NCI-H1105 (cell line): Measurements from ENCODE around the gene ATRN.
"Not testable (repeated sequence)": the region's sequence is repeated elsewhere in the genome, so short reads cannot be mapped to it uniquely, and the experiment has no call there.

Experiments
- DNase-seq: peaks from one replicate; lab custom pipeline; 2025; lab: John Stamatoyannopoulos, UW

The ATRN gene

DNA sequence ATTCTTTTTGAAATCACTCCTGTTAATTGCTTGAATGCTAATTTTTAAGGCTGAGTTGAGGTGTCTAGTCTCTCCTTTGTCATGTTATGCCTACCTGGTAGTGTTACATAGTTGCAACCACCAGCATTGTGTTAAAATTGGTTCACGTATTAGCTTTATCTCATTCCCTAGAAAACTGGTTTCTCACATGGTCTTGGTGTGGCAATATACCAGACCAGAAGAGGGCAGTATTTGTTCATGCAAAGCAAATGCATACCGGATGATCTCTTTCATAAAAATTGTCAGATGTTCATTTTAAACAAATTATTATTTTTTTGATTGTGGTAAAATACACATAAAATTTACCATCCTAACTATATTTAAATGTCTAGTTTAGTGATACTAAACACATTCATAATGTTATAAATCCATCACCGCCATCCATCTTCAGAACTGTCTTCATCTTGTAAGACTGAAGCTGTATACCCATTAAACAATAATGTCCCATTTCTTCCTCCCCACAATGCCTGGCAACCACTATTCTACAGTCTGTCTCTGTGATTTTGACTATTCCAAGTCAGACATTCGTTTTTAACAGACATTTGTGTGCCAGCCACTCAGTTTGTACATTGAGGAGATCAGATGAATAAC is 92.8 kb downstream of the ATRN start:
- peak; percentile 18 for DNase-seq

DNA sequence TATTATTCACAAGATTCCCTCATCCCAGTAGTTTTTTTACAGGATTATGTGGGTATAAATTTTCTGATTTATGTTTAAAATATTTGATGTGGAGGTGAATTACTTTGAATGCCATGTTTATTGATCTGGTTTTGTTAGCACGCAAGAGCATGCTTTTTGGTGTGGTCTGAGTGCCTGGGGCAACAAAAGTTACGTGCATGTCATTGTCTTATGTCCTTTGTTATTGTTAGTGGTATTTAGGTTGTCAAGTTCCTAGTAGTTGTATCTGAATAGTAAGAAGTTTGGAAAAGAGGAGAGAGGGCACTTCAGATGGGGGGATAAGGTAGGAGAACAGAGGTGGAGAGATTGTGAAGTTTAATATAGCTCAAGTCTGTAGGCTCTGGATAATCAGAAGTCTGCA is 95.0 kb downstream of the ATRN start:
- no peak for DNase-seq

DNA sequence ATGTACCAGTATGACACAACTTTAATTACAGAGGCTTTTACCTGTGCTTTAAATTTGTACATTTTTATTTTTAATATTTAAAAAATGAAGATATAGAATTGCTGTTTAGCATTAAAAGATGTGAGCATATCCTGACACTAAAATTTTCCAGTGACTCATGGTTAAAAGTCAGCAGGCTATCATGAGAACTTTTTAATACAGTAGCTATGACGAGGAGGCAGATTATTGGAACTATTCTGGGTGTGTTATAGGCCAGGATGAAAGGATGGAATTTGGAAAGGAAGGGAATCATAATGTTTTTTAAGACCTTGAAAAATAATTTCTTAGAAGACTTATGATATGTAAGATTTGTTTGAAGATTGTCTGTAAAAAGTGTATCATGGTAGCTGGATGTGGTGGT is 101.3 kb downstream of the ATRN start:
- DNase-seq: no peak

DNA sequence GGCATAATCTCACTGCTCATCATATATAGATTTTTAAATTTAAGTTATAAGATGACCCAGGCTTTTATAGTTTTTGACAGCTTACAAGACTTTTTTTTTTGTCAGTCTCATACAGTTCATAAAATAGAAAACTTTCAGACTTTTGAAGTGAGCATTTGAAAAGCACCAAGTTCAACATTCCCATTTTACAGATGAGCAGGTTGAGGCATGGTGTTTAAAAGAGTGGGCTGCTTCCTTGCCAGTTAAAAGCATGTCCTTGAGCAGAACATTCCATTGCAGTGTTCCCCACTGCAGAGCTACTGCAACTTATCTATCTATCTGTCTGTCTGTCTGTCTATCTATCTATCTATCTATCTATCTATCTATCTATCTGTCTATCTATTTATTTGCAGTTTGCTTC is 105.5 kb downstream of the ATRN start:
- DNase-seq: no peak

DNA sequence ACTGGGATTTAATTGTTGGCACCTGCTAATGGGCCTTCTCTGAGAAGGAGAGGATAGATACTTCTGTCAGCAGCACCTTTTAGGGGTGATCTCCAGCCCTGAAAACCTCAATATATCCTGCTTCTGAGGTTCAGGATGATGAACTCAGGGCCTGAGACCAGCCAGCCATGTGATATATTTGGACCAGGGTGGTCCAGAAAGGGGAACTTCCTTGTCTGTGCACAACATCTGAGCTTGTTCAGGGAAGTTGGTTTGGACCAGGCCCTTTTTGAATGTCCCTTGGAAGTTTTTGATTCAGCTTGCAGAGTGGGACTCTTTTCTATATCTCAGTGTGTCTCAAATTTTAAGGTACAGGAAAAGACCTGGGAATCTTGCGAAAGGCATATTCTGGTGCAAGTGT is 106.5 kb downstream of the ATRN start:
- DNase-seq: no peak

DNA sequence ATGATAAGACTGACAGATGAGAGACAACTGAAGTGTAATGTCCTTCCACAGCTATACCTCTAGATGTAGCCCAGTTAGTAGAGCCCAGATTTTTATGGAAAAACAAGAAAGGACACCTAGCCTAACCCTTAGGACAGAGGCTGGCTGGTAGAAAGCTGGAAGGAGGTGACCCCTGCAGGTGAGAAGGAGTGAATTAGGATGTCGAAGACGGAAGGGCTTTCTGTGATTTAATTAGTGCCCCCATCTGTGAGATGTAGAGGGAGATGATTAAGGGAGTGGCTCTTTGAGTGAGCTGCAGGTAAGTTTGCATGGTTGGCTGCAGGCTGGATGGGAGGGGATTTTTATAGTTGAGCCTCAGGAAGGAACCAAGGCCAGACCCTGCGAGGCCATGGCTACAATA is 109.6 kb downstream of the ATRN start:
- no peak for DNase-seq

DNA sequence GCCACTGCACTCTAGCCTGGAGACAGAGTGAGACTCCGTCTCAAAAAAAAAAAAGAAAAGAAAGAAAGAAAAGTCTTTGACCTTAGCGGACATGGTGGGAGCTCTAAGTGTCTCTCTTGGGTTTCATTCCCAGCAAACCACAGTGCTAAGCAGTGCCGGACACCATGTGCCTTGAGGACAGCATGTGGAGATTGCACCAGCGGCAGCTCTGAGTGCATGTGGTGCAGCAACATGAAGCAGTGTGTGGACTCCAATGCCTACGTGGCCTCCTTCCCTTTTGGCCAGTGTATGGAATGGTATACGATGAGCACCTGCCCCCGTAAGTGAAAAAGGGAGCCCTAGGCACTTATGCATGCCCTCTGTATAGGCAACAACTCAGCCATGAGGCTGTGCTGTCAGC is 112.9 kb downstream of the ATRN start:
- DNase-seq: no peak

DNA sequence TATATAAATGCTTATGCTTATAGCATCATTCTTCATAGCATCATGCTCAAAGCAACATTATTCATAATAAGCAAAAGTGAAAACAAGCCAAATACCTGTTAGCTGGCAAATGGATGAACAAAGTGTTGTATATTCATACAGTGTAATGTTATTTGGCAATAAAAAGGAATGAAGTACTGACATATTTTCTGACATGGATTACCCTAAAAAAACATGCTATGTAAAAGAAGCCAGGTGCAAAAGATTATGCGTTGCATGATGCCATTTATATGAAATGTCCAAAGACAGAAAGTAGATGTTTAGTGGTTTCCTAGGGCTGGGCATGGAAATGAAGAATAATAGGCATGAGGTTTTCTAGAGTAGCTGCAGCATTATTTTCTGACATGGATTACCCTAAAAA is 115.3 kb downstream of the ATRN start:
- no peak for DNase-seq

DNA sequence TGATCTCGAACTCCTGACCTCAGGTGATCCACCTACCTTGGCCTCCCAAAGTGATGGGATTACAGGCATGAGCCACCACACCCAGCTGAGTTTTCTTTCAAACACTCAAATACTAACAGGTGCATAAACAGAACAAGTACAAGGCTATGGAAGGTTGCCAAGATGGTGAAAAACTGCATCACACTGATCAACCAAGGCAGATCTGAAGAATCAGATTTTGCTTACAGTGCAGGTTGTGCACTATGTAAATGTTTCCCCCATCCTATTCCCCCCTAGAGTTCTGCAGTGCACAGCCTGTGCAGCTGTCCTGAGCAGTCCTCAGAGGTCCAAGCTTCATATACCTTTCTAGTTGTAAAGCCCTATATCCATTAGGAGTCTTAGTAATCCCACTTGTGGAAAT is 119.3 kb downstream of the ATRN start:
- DNase-seq: no peak

DNA sequence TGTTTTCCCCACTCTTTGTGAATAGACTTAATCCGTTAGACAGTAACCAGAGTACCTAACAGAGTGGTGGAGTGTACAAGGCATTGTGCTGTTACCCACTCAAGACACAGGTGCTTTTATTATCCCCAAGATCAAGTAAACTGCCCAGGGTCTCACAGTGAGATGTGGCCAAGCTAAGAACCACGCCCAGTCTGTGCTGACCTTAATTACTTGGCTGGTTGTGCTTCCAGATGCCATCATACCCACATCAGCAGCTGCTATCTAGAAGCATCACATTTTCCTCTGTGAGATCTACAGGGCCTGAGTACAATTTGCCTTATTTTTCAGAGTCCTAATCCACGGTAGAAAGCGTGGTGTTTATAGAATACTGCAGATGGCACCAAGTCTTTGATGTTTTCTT is 122.1 kb downstream of the ATRN start:
- DNase-seq: no peak

DNA sequence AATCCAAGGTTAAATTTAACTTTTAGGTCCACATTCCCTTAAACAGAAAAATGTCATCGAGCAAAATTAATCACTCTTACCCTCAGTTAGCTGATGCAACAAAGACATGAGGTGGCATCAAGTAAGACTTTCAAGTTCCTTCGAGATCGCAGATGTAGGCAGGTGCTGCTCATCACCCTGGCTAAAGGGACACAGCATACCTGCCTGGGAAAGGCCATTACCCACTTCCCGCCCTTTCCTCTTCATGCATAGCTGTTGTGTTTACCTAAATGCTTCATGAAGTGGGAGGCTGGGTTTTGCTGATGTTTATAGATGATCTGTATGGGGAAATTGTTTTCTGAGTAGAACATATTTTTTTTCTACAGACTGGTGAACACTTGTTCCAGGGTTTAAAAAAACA is 124.7 kb downstream of the ATRN start:
- peak; percentile 30 for DNase-seq

DNA sequence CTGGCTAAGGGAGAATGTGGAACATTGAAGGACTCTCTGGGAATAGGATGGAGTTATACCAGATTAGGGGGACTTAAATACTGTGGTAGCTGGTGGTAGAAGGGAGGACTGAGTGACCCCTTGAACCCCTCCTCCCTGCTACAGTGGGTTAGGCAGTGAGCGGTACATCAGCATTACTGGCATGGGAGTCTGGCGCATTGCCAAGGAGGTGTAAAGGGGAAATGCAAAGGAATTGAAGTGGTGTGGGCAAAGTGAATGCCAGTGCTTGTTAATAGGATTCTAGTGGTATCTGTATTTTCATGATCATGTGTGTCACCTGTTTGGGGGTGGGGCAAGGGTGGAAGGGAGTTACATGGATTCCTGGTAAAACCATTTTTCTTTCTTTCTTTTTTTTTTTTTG is 132.3 kb downstream of the ATRN start:
- no peak for DNase-seq

DNA sequence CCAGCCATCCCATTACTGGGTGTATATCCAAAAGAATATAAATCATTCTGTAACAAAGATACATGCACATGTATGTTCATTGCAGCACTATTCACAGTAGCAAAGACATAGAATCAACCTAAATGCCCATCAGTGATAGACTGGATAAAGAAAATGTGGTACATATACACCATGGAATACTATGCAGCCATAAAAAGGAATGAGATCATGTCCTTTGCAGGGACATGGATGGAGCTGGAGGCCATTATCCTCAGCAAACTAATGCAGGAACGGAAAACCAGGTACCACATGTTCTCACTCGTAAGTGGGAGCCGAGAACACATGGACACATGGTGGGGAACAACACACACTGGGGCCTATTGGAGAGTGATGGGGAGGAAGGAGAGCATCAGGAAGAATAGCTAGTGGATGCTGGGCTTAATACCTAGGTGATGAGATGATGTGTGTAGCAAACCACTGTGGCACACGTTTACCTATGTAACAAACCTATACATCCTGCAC is 134.6 kb downstream of the ATRN start:
- not testable (repeated sequence) for DNase-seq

DNA sequence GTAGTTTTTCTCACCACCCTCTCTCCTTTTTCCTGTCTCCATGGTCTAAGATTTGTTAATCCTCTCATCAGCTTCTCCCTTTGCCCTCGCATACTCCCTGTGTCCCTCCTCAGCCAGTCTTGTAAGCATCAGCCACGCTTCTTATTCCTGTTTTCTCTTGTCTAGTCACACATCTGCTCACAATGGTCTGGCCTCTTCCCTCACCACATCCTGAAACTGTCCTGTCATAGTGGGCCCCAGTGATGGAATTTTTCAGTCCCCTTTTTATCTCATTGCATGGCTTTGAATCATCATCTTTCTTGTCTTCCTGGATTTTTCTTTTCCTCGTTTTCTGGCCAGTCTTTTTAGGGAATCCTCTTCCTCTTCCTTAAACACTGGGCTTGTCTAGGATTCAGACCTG is 135.2 kb downstream of the ATRN start:
- no peak for DNase-seq

DNA sequence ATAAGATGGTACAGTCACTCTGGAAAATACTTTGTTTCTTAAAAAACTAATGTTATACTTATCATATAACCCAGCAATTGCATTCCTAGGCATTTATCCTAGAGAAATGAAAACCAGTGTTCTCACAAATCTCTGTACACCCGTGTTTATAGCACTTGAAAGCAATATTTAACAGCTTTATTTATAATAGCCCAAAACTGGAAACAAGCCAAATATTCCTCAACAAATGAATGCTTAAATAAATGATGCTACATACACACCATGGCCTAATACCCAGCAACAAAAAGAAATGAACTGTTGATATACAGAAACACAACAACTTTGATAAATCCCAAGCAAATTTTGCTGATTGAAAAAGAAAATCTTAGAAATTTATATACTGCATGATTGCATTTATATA is 141.1 kb downstream of the ATRN start:
- no peak for DNase-seq

DNA sequence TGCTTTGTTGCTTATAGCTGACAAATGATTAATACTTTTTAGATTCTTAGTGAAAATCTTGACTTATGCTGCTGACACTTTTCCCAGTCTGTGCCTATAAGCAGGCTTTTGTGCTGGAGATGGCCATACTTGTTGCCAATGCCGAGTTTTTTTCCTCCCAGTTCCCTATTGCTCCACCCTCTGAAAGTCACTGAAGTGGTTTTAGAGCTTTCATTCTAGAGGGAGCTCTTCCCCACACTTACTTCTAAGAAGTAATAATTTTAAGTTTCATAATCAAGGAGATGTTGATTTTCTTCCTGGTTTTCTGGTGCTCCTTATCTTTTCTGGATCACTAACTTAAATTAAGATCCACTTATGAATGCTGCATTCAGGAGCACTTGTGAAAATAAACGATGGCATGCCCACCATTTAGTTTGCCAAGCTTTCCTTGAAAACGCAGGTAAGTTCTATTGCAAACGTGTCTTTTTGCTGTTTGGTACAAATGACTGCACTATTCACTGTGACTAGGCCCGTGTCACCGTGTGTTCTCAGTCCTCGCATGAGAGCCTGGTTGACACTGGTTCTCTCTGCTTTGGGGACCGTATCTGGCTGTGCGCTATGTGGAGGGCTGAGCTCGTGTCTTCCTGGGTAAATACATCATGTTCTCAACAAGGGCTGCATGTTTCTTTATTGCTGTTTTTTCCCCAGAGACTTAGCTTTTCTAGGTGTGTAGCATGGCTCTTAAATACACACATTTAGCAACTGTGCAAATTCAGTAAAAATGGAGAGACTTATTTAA is 142.2 kb downstream of the ATRN start:
- DNase-seq: no peak

DNA sequence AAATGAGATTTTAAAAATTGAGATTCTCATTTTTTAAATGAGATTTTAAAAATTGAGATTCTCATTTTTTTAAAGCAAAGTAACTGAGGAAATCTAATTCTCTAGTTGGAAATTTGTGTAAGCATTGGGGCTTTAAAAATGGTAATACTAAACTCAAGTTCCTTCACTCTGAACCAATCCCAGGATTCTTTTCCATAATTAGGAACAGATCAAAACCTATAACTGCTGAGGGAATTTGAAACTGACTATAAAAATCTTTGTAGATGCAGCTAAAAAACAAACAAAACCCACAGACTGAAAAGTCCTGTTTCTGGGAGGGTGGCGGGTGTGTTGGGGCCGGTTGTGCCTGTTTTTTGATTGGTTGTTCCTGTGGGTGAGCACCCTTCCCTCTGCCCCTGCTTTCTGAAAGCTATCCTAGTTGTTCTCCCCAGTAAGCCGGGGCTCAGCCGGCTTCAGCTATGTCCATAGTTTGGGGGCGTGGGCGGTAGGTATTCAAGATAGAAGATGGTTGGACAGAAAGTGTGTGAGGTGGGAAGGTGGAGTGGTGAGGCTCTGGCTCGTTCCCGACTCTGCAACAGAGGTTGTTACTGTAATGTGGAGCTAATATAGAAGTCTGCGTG is 143.1 kb downstream of the ATRN start:
- DNase-seq: no peak

DNA sequence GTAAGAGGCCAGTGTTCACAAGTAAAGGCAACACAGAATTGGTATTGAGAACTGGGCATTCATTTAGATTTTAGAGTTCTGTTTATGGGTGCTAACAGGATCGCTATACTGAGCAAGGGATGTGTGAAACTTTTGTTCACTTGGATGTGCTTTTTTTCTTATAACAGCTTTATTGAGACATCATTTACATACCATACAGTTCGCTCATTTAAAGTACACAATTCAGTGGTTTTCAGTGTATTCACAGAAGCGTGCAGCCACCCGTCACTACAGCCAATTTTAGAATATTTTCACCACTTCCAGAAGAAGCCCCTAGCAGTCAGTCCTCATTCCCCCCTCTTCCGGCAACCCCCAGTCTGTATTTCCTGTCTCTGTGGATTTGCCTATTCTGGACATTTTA is 143.6 kb downstream of the ATRN start:
- DNase-seq: no peak

DNA sequence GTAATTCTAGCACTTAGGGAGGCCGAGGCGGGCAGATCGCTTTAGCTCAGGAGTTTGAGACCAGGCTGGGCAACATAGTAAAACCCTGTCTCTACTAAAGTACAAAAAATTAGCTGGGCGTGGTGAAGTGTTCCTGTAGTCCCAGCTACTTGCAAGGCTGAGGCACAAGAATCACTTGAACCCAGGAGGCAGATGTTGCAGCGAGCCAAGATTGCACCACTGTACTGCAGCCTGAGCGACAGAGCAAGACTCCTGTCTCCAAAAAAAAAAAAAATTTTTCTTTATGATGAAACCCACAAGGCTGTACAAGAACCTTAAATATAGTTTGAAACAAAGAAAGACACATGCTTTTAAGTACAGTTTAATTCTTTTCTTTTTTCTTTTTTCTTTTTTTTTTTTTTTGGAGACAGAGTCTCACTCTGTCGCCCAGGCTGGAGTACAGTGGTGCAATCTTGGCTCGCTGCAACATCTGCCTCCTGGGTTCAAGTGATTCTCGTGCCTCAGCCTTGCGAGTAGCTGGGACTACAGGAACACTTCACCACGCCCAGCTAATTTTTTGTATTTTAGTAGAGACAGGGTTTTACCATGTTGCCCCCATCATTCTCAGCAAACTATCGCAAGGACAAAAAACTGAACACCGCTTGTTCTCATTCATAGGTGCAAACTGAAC is 144.5 kb downstream of the ATRN start:
- DNase-seq: not testable (repeated sequence)

DNA sequence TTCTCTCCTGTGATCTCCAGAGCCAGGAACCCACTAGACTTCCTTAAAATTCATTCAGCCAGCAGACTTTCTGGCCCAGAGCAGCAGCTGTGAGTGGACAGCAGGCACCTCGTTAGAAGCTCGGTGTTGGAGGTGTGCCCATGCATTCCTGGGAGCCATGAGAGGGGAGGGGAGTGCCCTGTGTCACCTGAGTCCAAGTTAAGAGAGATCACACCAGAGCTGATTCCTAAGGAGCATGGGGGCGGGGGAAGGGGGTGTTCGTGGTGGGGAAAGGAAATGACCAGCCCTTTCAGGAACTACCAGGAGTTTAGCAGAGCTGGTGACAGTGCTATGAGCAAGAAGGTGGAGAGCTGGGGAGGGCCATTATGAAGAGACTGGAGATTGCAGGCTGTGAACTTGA is 145.4 kb downstream of the ATRN start:
- DNase-seq: no peak

DNA sequence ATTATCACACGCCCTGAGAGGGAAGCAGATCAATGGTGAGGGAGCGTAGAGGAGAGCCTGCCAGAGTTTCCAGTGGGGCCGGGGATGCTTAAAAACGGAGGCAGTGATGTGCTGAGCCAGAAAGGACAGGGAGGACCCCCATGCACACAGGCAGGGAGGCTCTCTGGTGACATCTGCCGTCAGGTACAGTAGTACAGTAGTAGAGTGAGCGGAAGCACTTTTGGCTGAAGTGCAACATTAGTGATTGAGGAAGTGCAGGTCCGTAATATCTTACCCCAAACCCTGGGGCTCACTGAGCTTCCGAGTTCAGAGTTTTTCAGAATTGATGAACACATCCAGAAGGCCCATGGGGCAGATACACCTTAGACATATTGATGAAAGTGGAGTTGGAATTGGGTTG is 150.3 kb downstream of the ATRN start:
- no peak for DNase-seq

DNA sequence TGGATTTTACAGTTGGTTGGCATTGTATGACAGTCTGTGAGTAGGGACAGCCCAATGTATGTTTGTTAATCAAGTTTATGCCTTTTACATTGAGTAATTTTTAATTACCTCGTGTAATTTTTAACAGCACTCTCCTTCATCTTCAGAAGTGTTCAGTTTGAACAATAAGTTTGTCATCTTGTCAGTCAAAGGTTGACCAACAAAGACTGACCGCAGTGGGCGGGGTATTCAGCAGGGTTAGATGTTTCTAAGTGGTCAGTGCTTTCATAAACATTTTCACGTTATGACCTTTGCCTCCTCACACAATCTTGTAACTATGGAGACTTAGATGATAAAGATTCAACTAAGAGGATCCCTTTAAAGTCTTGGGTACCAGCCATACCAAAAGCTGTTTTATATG is 151.6 kb downstream of the ATRN start:
- DNase-seq: no peak

DNA sequence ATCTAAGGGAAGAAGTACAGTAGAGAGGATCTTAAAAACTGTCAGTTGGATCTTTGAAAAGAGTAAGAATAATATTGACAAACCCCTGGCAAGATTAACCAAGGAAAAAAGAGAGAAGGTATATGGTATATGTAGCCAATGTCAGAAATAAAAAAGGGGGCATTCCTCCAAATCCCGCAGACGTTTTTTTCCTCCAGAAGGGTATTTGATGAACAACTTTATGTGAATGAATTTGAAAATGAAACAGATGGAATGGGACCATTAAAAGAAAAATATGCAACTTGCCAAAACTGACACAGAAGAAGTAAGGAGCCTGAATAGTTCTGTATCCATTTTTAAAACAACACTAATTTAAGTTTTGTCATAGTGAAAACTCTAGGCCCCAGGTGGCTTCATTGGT is 156.7 kb downstream of the ATRN start:
- no peak for DNase-seq
